Posterior vena cava (tissue), 2 donors: ENCODE data around the gene JADE3. TPM values are rescaled to one million over a fixed set of nuclear protein-coding genes. Genes with fewer than 3 reads are reported as not detected.

ENCODE experiments used
- DNase-seq: peaks from one replicate; pipeline ENCODE4 v3.0.0-alpha.2; 2020; ENCODE audit warnings: low spot score
- intact Hi-C, 2 donors: fragments of 100-400 bp; cut with DNase I; formaldehyde crosslinking; loops; one replicate each; pipeline versions ENCODE4 v1.14.1 to v1.14.2; 2022 to 2023
- total RNA-seq, 2 donors: library from RNA; stranded (reverse); fragmentation: NEBNext Ultra II Directional; extraction: Animal tissue kit (Norgen Biotek cat#: 25700); gene quantifications; one replicate each; pipeline ENCODE4 v1.2.1, GENCODE V29; 2021
- donor health status: DM: yes; HTN: yes; CAD: no.
- donor health status: DM: yes; HTN: yes; CAD: no.

Gene JADE3
- total RNA-seq, 2 donors from 2014 or later, result 3.1 to 6.6 TPM

GRCh38 chrX:47093860-47094259, 181.6 kb downstream of the JADE3 start:
- no peak for DNase-seq
- intact Hi-C loops, result no loop called here

- intact Hi-C loops, result no loop called here
- no peak for DNase-seq
Observed at GRCh38 chrX:47097018-47097417, 184.8 kb downstream of the JADE3 start.

- intact Hi-C loops, result no loop called here
- DNase-seq, result no peak
Observed at GRCh38 chrX:47098338-47099094, 186.3 kb downstream of the JADE3 start.

- intact Hi-C loops, result no loop called here
- peak; percentile 31 for DNase-seq
Observed at GRCh38 chrX:47101206-47101605, 189.0 kb downstream of the JADE3 start.

Other genes starting within 250 kb of the JADE3 start
- 1 to 10 TPM; 1.8 to 1.9 TPM for gene SLC9A7, start 153.3 kb upstream of the JADE3 start, total RNA-seq
- 10 to 100 TPM; 10.6 to 13.1 TPM for gene RP2, start 75.4 kb upstream of the JADE3 start, total RNA-seq
- gene RGN, start 166.0 kb downstream of the JADE3 start, total RNA-seq, result 10 to 100 TPM in 1 of 2 donors, 1 to 10 TPM in 1; 8.4 to 17.3 TPM
- 10 to 100 TPM; 35.7 to 44.0 TPM for gene NDUFB11, start 232.3 kb downstream of the JADE3 start, total RNA-seq
- gene RBM10, start 232.8 kb downstream of the JADE3 start, total RNA-seq, result 10 to 100 TPM; 17.8 to 20.8 TPM